ENCODE measurements around the gene TAB2.

TAB2 gene

DNA sequence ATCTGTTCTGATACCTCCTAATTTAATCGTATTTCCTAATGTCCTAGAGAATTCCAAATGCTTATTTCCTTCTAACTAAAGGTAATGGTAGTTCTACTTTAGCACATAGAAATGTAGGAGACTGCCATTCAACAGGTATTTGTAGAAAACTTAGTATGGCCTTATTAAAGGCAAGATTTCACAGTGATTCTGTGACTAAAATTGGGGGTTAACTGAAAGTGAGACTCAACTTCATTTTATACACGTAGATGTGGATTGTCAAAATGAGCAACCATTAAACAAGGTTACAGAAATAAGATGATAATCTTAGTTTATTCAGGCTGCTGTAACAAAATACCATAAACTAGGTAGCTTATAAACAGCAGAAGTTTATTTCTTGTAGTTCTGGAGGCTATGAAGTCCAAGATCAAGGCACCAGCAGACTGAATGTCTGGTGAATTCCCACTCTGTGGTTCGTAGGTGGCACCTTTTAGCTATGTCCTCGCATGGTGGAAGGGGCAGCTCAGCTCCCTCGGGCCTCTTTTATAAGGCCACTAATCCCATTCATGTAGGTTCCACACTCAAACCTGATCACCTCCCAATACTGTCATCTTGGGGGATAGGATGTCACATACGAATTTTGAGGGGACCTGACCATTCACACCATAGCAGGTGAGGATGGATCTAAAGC, 38.7 kb downstream of the TAB2 start:
- Histone ChIP-seq H3K4me3 (no peak overlapping the region), H3K27ac (no peak overlapping the region)
- DNase-seq (ENCODE audit: low spot score), result no peak
- no peak for TF ChIP-seq CTCF (IDR thresholded peaks at IDR 0.05)

DNA sequence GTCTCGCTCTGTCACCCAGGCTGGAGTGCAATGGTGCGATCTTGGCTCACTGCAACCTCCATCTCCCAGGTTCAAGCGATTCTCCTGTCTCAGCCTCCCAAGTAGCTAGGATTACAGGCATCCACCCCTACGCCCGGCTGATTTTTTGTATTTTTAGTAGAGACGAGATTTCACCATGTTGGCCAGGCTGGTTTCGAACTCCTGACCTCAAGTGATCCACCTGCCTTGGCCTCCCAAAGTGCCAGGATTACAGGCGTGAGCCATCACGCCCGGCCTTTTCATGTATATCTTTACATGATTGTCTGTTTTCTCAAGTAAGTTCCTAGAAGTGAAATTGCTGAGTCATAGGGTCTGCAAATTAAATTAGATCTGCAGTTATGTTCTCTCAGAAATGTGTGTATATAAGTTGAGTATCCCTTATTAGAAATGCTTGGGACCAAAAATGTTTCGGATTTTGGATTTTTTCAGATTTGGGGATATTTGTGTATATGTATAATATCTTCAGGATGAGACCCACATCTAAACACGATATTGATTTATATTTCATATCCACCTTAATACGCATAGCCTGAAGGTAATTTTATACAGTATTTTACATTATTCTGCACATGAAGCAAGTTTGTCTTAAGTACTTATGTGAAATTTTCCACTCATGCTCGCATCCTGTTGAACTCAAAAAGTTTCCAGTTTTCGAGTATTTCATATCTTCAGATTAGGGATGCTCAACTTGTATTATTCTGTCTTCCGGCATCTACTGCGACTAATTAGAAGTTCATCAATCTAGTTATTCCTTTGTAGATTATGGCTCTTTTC, 40.4 kb downstream of the TAB2 start:
- Histone ChIP-seq H3K4me3 (no peak overlapping the region), H3K27ac (no peak overlapping the region)
- TF ChIP-seq CTCF (IDR thresholded peaks at IDR 0.05), result no peak
- no peak for DNase-seq (ENCODE audit: low spot score)

DNA sequence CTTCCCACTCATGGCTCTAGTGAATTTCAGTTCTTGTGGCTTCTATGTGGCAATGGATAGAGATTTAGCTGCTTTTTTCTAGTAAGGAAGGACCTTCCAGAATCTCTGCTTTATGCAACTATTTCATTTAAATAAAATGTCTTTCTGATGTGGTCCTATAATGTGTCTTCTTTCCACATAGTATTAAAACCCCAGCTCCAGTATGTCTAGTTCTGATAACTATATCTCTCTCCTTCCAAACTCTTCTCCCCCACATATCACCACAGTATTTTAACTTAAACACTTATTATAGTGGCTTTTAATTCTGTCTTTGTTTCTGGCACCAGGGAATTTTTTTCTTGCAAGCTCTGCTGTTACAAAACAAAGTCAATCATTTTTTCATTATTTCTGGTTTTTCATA, 41.9 kb downstream of the TAB2 start:
- H3K4me3 ChIP-seq, result no peak overlapping the region
- no peak for TF ChIP-seq CTCF (IDR thresholded peaks at IDR 0.05)
- no peak for DNase-seq (ENCODE audit: low spot score)
- H3K27ac ChIP-seq, result no peak overlapping the region

DNA sequence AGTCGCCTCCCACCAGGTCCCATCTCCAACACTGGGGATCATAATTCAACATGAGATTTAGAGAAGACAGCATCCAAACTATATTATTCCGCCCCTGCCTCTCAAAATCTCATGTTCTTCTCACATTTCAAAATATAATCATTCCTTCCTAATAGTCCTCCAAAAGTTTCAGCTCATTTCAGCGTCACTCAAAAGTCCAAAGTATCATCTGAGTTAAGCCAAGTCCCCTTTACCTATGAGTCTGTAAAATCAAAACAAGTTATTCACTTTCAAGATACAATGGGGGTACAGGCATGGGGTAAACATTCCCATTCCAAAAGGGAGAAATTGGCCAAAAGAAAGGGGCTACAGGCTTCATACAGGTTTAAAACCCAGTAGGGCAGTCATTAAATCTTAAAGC, 43.0 kb downstream of the TAB2 start:
- no peak for TF ChIP-seq CTCF (IDR thresholded peaks at IDR 0.05)
- Histone ChIP-seq H3K27ac (no peak overlapping the region), H3K4me3 (no peak overlapping the region)
- DNase-seq (ENCODE audit: low spot score), result no peak

GRCh38 chr6:149362289-149362688, 44.8 kb downstream of the TAB2 start:
- H3K4me3 ChIP-seq, result no peak overlapping the region
- no peak for TF ChIP-seq CTCF (IDR thresholded peaks at IDR 0.05)
- DNase-seq (ENCODE audit: low spot score), result no peak
- H3K27ac ChIP-seq, result no peak overlapping the region

- no peak for DNase-seq (ENCODE audit: low spot score)
- no peak overlapping the region for H3K4me3 ChIP-seq
- no peak overlapping the region for H3K27ac ChIP-seq
- no peak for TF ChIP-seq CTCF (IDR thresholded peaks at IDR 0.05)
Measured at GRCh38 chr6:149363154-149363553, 45.6 kb downstream of the TAB2 start.

- H3K27ac ChIP-seq, result no peak overlapping the region
- H3K4me3 ChIP-seq, result no peak overlapping the region
- no peak for TF ChIP-seq CTCF (IDR thresholded peaks at IDR 0.05)
- no peak for DNase-seq (ENCODE audit: low spot score)
Measured at GRCh38 chr6:149364557-149364956, 47.0 kb downstream of the TAB2 start.

Data from coronary artery (tissue), 2 donors.